ENCODE data around the gene ISM1.

ISM1 gene

DNA sequence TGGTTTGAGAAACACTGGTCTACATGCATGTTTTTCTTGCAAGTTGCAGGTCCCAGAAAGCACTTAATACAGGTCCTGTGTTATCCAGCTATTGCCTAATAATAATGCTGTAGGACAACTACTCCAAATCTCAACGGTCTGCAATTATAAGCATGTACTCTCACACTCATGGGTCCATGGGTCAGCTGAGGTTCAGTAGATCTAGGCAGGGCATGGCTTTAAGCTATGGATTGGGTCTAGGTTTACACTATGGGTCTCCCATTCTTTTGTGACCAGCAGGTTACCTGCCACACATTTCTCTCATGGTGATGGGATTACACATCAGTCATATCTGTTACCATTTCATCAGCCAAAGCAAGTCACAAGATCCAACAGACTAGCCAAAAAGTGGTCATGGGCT is 13.9 kb downstream of the ISM1 start:
- TF ChIP-seq YY1 (IDR thresholded peaks at IDR 0.05; ENCODE audit: low read depth) (no peak), CREB1 (IDR thresholded peaks at IDR 0.05; ENCODE audit: low read depth) (no peak), TAF1 (IDR thresholded peaks at IDR 0.05; ENCODE audit: low read depth) (no peak), FOXM1 (IDR thresholded peaks at IDR 0.05; ENCODE audit: borderline replicate concordance, low read depth) (no peak), ZBTB7A (IDR thresholded peaks at IDR 0.05; ENCODE audit: low read depth) (no peak), TCF12 (IDR thresholded peaks at IDR 0.05; ENCODE audit: low read depth) (no peak), CEBPB (IDR thresholded peaks at IDR 0.05) (no peak), REST (IDR thresholded peaks at IDR 0.05; ENCODE audit: low read depth) (no peak), EGR1 (IDR thresholded peaks at IDR 0.05) (no peak), NFIC (IDR thresholded peaks at IDR 0.05) (no peak), EP300 (IDR thresholded peaks at IDR 0.05; ENCODE audit: borderline replicate concordance) (no peak)
- TF ChIP-seq, protein P1, sequence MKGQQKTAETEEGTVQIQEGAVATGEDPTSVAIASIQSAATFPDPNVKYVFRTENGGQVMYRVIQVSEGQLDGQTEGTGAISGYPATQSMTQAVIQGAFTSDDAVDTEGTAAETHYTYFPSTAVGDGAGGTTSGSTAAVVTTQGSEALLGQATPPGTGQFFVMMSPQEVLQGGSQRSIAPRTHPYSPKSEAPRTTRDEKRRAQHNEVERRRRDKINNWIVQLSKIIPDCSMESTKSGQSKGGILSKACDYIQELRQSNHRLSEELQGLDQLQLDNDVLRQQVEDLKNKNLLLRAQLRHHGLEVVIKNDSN (IDR thresholded peaks at IDR 0.05) = no peak

DNA sequence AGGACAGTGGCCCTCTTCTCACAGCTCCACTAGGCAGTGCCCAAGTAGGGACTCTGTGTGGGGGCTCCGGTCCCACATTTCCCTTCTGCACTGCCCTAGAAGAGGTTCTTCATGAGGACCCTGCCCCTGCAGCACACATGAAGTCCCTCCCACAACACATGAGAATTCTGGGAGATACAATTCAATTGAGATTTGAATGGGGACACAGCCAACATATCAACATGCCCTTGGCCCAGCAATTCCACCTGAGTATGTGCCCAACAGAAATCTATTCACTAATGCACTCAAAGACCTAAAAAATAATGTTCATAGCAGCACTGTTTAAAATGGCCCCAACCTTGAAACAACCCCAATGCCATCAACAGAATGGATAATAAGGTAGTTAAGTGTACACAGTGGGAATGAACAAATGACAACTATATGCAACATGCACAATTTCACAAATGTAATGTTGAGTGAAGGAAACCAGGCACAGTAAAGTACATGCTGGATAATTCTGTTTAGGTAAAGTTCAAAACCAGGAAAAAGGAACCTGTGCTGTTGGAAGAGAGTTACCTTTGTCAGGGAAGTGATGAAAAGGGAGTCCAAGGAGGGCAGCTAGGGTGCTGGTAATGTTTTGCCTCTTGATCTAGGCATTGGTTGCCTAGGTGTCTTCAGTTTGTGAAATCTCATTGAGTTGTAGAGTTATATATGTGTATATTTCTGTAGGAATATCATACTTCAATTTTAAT is 16.1 kb downstream of the ISM1 start:
- TF ChIP-seq TEAD4 (IDR thresholded peaks at IDR 0.05) (no peak), CREB1 (IDR thresholded peaks at IDR 0.05; ENCODE audit: low read depth) (no peak)

GRCh38 chr20:13238001-13238653 is 17.1 kb downstream of the ISM1 start:
- no peak for TF ChIP-seq RAD21 (IDR thresholded peaks at IDR 0.05; ENCODE audit: low read depth)
- TF ChIP-seq TCF12 (IDR thresholded peaks at IDR 0.05; ENCODE audit: low read depth) = no peak
- TF ChIP-seq TAF1 (IDR thresholded peaks at IDR 0.05; ENCODE audit: low read depth) = no peak
- no peak for TF ChIP-seq NFIC (IDR thresholded peaks at IDR 0.05)
- TF ChIP-seq, protein P1 (IDR thresholded peaks at IDR 0.05) = no peak
- no peak for TF ChIP-seq CEBPB (IDR thresholded peaks at IDR 0.05)
- no peak for TF ChIP-seq CREB1 (IDR thresholded peaks at IDR 0.05; ENCODE audit: low read depth)
- no peak for TF ChIP-seq YY1 (IDR thresholded peaks at IDR 0.05; ENCODE audit: low read depth)
- TF ChIP-seq, protein P2, sequence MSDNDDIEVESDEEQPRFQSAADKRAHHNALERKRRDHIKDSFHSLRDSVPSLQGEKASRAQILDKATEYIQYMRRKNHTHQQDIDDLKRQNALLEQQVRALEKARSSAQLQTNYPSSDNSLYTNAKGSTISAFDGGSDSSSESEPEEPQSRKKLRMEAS (IDR thresholded peaks at IDR 0.05) = no peak
- TF ChIP-seq TEAD4 (IDR thresholded peaks at IDR 0.05) = no peak
- no peak for TF ChIP-seq EP300 (IDR thresholded peaks at IDR 0.05; ENCODE audit: borderline replicate concordance)

- TF ChIP-seq, protein P1 (IDR thresholded peaks at IDR 0.05) = no peak
- no peak for TF ChIP-seq TAF1 (IDR thresholded peaks at IDR 0.05; ENCODE audit: low read depth)
- no peak for TF ChIP-seq TEAD4 (IDR thresholded peaks at IDR 0.05)
- no peak for TF ChIP-seq TCF12 (IDR thresholded peaks at IDR 0.05; ENCODE audit: low read depth)
- no peak for TF ChIP-seq EP300 (IDR thresholded peaks at IDR 0.05; ENCODE audit: borderline replicate concordance)
- TF ChIP-seq REST (IDR thresholded peaks at IDR 0.05; ENCODE audit: low read depth) = no peak
- no peak for TF ChIP-seq FOXM1 (IDR thresholded peaks at IDR 0.05; ENCODE audit: borderline replicate concordance, low read depth)
- no peak for TF ChIP-seq EGR1 (IDR thresholded peaks at IDR 0.05)
- no peak for TF ChIP-seq ZBTB7A (IDR thresholded peaks at IDR 0.05; ENCODE audit: low read depth)
- no peak for TF ChIP-seq YY1 (IDR thresholded peaks at IDR 0.05; ENCODE audit: low read depth)
- TF ChIP-seq CREB1 (IDR thresholded peaks at IDR 0.05; ENCODE audit: low read depth) = no peak
- TF ChIP-seq NFIC (IDR thresholded peaks at IDR 0.05) = no peak
- TF ChIP-seq, protein P2 (IDR thresholded peaks at IDR 0.05) = no peak
- TF ChIP-seq CEBPB (IDR thresholded peaks at IDR 0.05) = no peak
- TF ChIP-seq RAD21 (IDR thresholded peaks at IDR 0.05; ENCODE audit: low read depth) = no peak
Observed at GRCh38 chr20:13243826-13244376, 22.8 kb downstream of the ISM1 start.

GRCh38 chr20:13245250-13245723 is 24.2 kb downstream of the ISM1 start:
- TF ChIP-seq YY1 (IDR thresholded peaks at IDR 0.05; ENCODE audit: low read depth) (no peak), CEBPB (IDR thresholded peaks at IDR 0.05) (no peak), EGR1 (IDR thresholded peaks at IDR 0.05) (no peak)
